DND-41 (cell line): ENCODE results near the gene ZSCAN5A.

Experiments used
- ATAC-seq: fragments of 200-7000 bp; cut with Tn5 transposase; 3 replicates; pipeline ENCODE4 v1.9.1; 2021; ENCODE audit warnings: low read depth; ENCODE audit not compliant: insufficient read depth
- DNase-seq: peaks from one replicate; pipeline ENCODE4 v3.0.0-alpha.2; 2020
- H2AFZ ChIP-seq: 2 replicates; pipeline ENCODE4 v1.6.0; 2012; ENCODE audit warnings: low read depth, low read length
- H3K27ac ChIP-seq: 2 replicates; pipeline ENCODE4 v1.5.1; 2012; ENCODE audit warnings: low read length, inconsistent platforms
- H3K27me3 ChIP-seq: fragments of 200-600 bp; sonication (generic); 2 replicates; pipeline ENCODE4 v1.6.0; 2012; ENCODE audit warnings: low read length, mild to moderate bottlenecking, inconsistent platforms; ENCODE audit not compliant: insufficient read depth, poor library complexity
- H3K36me3 ChIP-seq: 2 replicates; pipeline ENCODE4 v1.5.1; 2012; ENCODE audit warnings: low read length, inconsistent platforms; ENCODE audit not compliant: insufficient read depth
- H3K4me1 ChIP-seq: 2 replicates; pipeline ENCODE4 v1.5.1; 2012; ENCODE audit warnings: mild to moderate bottlenecking, low read length; ENCODE audit not compliant: insufficient read depth
- H3K4me2 ChIP-seq: 2 replicates; pipeline ENCODE4 v1.6.0; 2012; ENCODE audit warnings: mild to moderate bottlenecking, moderate library complexity, low read length, inconsistent platforms; ENCODE audit not compliant: insufficient read depth
- H3K4me3 ChIP-seq, 2 experiments: fragments of 200-600 bp in 1 of 2; shearing (Covaris generic) in 1 of 2; 2 replicates each; pipeline ENCODE4 v1.5.1; 2012 to 2016; ENCODE audit warnings: inconsistent platforms in 2 of 2, low read length in 2 of 2, mild to moderate bottlenecking in 2 of 2, low read depth in 1 of 2, moderate library complexity in 1 of 2
- H3K79me2 ChIP-seq: 2 replicates; pipeline ENCODE4 v1.6.0; 2012; ENCODE audit warnings: low read length, inconsistent platforms; ENCODE audit not compliant: insufficient read depth
- H3K9ac ChIP-seq: 2 replicates; pipeline ENCODE4 v1.6.0; 2012; ENCODE audit warnings: low read depth, mild to moderate bottlenecking, inconsistent platforms, low read length, moderate library complexity
- H3K9me3 ChIP-seq: 2 replicates; pipeline ENCODE4 v1.5.1; 2012; ENCODE audit warnings: low read length, moderate library complexity, mild to moderate bottlenecking, inconsistent platforms; ENCODE audit not compliant: insufficient read depth, severe bottlenecking
- H4K20me1 ChIP-seq: 2 replicates; pipeline ENCODE4 v1.6.0; 2012; ENCODE audit warnings: low read length; ENCODE audit not compliant: insufficient read depth
- EZH2 ChIP-seq: IDR thresholded peaks from 3 replicates; pipeline ENCODE4 v1.6.1; 2012; ENCODE audit warnings: borderline replicate concordance, low read depth, mild to moderate bottlenecking, moderate library complexity, low read length, inconsistent platforms; ENCODE audit not compliant: severe bottlenecking
- TF ChIP-seq, protein P1 (sequence below): IDR thresholded peaks from 2 replicates; pipeline ENCODE4 v1.5.1; 2012; ENCODE audit warnings: borderline replicate concordance, low read length, moderate library complexity, mild to moderate bottlenecking; ENCODE audit not compliant: poor library complexity, severe bottlenecking; ENCODE audit errors: extremely low read depth

The ZSCAN5A gene

DNA sequence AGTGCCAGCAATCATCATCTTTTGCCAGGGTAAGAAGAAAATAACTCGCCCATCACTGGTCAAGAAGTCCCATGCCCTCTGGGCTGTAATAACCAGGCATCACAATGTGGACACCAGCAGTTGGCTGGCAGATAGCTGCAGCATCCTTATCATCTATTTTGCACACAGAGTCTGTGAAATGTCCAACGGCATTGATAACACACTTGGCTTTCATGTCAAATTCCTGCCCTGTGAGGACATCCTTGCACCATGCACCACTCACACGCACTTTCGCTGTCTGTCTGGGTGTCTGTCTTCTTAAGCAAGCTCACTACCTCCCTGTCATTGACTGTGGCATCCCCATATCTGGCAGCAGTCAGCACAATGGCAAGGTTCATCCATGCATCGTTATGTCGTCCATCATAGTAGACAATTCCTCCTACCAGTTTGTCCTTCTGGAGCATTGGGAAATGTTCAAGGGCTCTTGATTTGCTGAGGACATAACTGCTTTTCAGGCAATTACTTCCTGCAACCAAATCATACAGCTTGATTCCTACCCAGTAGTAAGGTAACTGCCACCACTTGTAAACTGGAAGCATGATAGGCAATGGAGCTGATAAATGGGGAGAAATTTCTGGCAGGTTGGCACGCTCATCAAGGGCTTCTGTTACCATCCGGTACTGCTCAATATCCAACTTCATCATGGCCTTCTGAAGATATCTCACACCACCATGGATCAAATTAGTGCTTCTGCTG lies 6.8 kb upstream of the ZSCAN5A start:
- ATAC-seq (no peak), DNase-seq (no peak)
- Histone ChIP-seq H3K36me3 (no peaks in the 10 kb centered on the region), H3K9ac (no peak overlapping the region), H3K4me2 (no peak overlapping the region), H3K27me3 (no peaks in the 10 kb centered on the region), H3K27ac (no peak overlapping the region), H3K4me1 (no peaks in the 10 kb centered on the region), H3K9me3 (no peaks in the 10 kb centered on the region), H2AFZ (no peak overlapping the region), H3K79me2 (no peaks in the 10 kb centered on the region), H3K4me3 (no peak overlapping the region), H4K20me1 (no peaks in the 10 kb centered on the region)
- TF ChIP-seq, protein P1, sequence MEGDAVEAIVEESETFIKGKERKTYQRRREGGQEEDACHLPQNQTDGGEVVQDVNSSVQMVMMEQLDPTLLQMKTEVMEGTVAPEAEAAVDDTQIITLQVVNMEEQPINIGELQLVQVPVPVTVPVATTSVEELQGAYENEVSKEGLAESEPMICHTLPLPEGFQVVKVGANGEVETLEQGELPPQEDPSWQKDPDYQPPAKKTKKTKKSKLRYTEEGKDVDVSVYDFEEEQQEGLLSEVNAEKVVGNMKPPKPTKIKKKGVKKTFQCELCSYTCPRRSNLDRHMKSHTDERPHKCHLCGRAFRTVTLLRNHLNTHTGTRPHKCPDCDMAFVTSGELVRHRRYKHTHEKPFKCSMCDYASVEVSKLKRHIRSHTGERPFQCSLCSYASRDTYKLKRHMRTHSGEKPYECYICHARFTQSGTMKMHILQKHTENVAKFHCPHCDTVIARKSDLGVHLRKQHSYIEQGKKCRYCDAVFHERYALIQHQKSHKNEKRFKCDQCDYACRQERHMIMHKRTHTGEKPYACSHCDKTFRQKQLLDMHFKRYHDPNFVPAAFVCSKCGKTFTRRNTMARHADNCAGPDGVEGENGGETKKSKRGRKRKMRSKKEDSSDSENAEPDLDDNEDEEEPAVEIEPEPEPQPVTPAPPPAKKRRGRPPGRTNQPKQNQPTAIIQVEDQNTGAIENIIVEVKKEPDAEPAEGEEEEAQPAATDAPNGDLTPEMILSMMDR = no peak
- no peak for TF ChIP-seq EZH2

DNA sequence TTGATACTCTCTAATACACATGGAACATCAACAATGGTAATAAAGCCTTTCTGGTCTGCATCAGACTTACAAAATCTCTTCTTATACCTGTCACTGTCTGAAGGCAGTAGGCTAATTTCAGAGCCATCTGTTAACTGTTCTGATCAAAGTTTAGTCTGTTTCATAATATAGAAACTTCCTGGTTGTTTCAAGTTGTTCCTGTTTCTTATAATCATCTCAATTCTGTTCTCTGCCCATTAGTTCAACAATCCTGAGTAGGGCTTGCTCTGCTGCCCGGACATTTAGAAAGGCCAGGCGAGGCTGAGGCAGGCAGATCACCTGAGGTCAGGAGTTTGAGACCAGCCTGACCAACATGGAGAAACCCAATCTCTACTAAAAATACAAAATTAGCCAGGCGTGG lies 5.4 kb upstream of the ZSCAN5A start:
- DNase-seq (no peak), ATAC-seq (no peak)
- H3K27ac ChIP-seq = no peak overlapping the region
- no peaks in the 10 kb centered on the region for H4K20me1 ChIP-seq
- no peak overlapping the region for H3K9ac ChIP-seq
- TF ChIP-seq, protein P1 = no peak
- no peak for TF ChIP-seq EZH2
- no peaks in the 10 kb centered on the region for H3K79me2 ChIP-seq
- no peak overlapping the region for H3K4me3 ChIP-seq
- no peaks in the 10 kb centered on the region for H3K9me3 ChIP-seq
- no peaks in the 10 kb centered on the region for H3K36me3 ChIP-seq
- H3K27me3 ChIP-seq = no peaks in the 10 kb centered on the region
- H2AFZ ChIP-seq = no peak overlapping the region
- peaks cover 12% of the 10 kb centered on the region for H3K4me1 ChIP-seq
- no peak overlapping the region for H3K4me2 ChIP-seq

- no peak overlapping the region for H3K4me3 ChIP-seq
- no peak overlapping the region for H3K4me2 ChIP-seq
- H3K27me3 ChIP-seq = no peaks in the 10 kb centered on the region
- peaks cover 25% of the 10 kb centered on the region for H3K4me1 ChIP-seq
- no peaks in the 10 kb centered on the region for H3K9me3 ChIP-seq
- peaks cover 2% of the 10 kb centered on the region; the same call in 1 of the 2 replicates for H3K36me3 ChIP-seq
- no peaks in the 10 kb centered on the region for H4K20me1 ChIP-seq
- no peak overlapping the region for H3K9ac ChIP-seq
- no peak overlapping the region for H3K27ac ChIP-seq
- peaks cover 8% of the 10 kb centered on the region; the same call in 1 of the 2 replicates for H3K79me2 ChIP-seq
- ATAC-seq (no peak), DNase-seq (no peak)
- H2AFZ ChIP-seq = no peak overlapping the region
- TF ChIP-seq, protein P1 = no peak
- TF ChIP-seq EZH2 = no peak
Observed at GRCh38 chr19:56317749-56318148, 3.1 kb upstream of the ZSCAN5A start.

DNA sequence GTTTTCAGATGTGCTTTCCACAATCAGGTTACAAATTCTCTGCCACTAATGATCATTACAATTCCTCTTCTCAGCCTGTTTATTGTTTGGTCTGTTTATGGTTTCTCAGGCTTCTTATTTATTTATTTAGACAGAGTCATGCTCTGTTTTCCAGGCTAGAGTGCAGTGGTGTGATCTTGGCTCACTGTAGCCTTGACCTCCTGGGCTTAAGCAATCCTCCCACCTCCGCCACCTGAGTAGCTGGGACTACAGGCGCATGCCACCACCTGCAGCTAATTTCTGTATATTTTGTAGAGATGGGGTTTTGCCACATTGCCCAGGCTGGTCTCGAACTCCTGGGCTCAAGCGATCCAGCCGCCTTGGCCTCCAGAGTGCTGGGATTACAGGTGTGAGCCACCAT lies 2.1 kb upstream of the ZSCAN5A start:
- Histone ChIP-seq H3K4me2 (no peak overlapping the region), H3K9me3 (no peaks in the 10 kb centered on the region), H3K27me3 (no peaks in the 10 kb centered on the region), H3K27ac (no peak overlapping the region), H2AFZ (no peak overlapping the region), H4K20me1 (no peaks in the 10 kb centered on the region), H3K4me1 (peaks cover 30% of the 10 kb centered on the region), H3K9ac (no peak overlapping the region), H3K79me2 (peaks cover 8% of the 10 kb centered on the region; the same call in 1 of the 2 replicates), H3K36me3 (peaks cover 7% of the 10 kb centered on the region; the same call in 1 of the 2 replicates), H3K4me3 (no peak overlapping the region)
- ATAC-seq (no peak), DNase-seq (no peak)
- TF ChIP-seq EZH2 = no peak
